Mammary epithelial cell (primary cell): Measurements from ENCODE around the gene UCN2.

Source experiments
- EZH2 ChIP-seq: IDR thresholded peaks from 2 replicates; pipeline ENCODE4 v1.6.1; 2012; ENCODE audit warnings: low read length, inconsistent platforms, borderline replicate concordance
- TF ChIP-seq, protein P1 (sequence below), 2 donors: IDR thresholded peaks in 1 of 2; conservative IDR thresholded peaks in 1 of 2; 2 replicates each; pipeline ENCODE4 v1.5.1; 2011 to 2012; ENCODE audit warnings: inconsistent platforms in 2 of 2, low read length in 2 of 2, mild to moderate bottlenecking in 2 of 2, control low read depth in 1 of 2, low read depth in 1 of 2; ENCODE audit not compliant: insufficient read depth in 1 of 2; ENCODE audit errors: extremely low read depth in 1 of 2

- TF ChIP-seq, protein P1, sequence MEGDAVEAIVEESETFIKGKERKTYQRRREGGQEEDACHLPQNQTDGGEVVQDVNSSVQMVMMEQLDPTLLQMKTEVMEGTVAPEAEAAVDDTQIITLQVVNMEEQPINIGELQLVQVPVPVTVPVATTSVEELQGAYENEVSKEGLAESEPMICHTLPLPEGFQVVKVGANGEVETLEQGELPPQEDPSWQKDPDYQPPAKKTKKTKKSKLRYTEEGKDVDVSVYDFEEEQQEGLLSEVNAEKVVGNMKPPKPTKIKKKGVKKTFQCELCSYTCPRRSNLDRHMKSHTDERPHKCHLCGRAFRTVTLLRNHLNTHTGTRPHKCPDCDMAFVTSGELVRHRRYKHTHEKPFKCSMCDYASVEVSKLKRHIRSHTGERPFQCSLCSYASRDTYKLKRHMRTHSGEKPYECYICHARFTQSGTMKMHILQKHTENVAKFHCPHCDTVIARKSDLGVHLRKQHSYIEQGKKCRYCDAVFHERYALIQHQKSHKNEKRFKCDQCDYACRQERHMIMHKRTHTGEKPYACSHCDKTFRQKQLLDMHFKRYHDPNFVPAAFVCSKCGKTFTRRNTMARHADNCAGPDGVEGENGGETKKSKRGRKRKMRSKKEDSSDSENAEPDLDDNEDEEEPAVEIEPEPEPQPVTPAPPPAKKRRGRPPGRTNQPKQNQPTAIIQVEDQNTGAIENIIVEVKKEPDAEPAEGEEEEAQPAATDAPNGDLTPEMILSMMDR (conservative IDR thresholded peaks at IDR 0.05 in 1 of 2, IDR thresholded peaks at IDR 0.05 in 1 of 2; ENCODE audit: extremely low read depth in 1 of 2, insufficient read depth in 1 of 2, low read depth in 1 of 2, low read length in 2 of 2), result no peak
- no peak for TF ChIP-seq EZH2
Measured at GRCh38 chr3:48514431-48515227, 49.0 kb downstream of the UCN2 start.
